ENCODE data around the gene BOC.
A peak's percentile ranks its signal among the peaks of the same experiment; 100 is the strongest.

Gene BOC

DNA sequence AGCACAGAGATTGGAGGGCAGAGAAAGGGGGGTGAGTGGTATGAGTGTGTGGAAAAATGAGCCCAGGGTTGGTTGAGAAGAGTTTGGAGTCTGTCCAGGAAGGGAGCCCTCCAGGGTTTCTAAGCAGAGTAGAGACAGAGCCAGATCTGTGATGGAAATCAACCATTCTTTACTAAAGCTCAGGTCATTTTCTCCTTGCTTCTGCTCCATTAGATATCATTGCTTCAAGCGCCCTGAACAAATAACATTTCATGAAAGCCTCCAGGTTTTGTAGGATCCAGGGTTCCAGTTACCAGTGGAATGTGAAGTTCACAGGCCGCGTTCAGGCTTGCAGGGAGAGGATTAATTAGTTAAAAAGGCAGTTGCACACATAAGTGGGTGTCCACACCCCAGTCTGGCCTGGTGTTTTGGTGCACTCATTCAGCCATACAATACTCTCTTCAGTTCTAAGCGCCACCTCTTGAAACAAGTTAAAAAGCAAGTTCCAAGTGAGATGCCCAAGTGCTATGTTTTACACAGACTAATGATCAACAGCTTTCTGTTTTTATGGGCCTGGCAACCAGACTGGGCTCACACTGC, 16.4 kb upstream of the BOC start:
- TF ChIP-seq, protein P1, sequence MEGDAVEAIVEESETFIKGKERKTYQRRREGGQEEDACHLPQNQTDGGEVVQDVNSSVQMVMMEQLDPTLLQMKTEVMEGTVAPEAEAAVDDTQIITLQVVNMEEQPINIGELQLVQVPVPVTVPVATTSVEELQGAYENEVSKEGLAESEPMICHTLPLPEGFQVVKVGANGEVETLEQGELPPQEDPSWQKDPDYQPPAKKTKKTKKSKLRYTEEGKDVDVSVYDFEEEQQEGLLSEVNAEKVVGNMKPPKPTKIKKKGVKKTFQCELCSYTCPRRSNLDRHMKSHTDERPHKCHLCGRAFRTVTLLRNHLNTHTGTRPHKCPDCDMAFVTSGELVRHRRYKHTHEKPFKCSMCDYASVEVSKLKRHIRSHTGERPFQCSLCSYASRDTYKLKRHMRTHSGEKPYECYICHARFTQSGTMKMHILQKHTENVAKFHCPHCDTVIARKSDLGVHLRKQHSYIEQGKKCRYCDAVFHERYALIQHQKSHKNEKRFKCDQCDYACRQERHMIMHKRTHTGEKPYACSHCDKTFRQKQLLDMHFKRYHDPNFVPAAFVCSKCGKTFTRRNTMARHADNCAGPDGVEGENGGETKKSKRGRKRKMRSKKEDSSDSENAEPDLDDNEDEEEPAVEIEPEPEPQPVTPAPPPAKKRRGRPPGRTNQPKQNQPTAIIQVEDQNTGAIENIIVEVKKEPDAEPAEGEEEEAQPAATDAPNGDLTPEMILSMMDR (IDR thresholded peaks at IDR 0.05; ENCODE audit: low read depth, low read length): no peak
- no peak overlapping the region for H3K4me3 ChIP-seq (ENCODE audit: low read depth, low read length)

DNA sequence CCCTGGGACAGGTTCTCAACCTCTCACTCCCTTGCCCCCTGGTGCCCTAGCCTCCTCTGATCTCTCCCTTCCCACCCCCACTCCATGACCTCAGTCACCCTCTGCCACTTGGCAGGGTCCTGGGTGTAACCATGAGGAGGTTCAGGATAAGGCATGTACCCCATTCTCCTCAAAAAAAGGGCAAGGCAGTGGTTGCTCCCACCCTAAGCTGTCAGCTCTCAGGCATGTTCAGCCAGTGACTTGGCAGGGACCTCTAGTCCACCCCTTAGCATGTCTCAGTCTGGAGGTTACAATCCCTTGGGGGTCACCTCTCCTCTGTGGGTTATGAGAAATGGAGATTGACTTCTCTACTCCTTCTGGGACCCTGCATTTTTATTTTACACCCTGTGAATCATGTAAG, 11.0 kb upstream of the BOC start:
- no peak overlapping the region for H3K4me3 ChIP-seq (ENCODE audit: low read depth, low read length)
- TF ChIP-seq, protein P1 (IDR thresholded peaks at IDR 0.05; ENCODE audit: low read depth, low read length): no peak

DNA sequence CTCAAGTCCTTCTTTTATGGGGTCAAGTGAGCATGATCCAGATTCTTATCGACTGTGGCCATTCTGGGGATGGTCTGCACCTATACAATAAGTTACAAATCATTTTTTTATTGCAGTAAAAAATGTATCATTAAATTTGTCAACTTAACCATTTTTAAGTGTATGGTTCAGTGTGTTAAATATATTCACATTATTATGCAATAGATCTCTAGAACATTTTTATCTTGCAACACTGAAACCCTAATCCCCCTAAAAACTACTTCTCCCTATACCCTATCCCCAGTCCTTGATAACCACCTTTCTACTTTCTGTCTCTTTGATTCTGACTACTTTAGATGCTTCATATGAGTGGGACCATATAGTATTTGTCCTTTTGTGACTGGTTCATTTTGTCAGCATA, 10.4 kb upstream of the BOC start:
- TF ChIP-seq, protein P1 (IDR thresholded peaks at IDR 0.05; ENCODE audit: low read depth, low read length): no peak
- H3K4me3 ChIP-seq (ENCODE audit: low read depth, low read length): no peak overlapping the region

DNA sequence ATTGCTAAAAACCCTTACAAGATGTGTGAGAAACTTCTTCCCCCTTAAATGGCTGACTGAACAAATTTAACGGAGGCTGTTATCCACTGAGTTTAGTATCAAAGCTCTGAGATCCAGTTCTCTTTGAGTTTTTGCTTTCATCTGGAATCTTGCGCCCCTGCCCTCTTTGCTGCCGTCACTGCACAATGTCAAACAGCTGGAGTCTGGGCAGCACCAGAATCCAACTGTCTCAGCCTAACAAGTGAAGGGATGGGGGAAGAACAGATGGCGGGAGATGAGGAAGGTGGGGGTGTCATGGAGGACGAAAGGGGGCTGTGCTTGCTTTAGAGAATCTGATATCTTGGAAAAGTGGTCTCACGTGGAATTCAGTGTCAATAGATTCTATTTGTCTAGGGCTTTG, 7.0 kb upstream of the BOC start:
- TF ChIP-seq, protein P1 (IDR thresholded peaks at IDR 0.05; ENCODE audit: low read depth, low read length): no peak
- no peak overlapping the region for H3K4me3 ChIP-seq (ENCODE audit: low read depth, low read length)

DNA sequence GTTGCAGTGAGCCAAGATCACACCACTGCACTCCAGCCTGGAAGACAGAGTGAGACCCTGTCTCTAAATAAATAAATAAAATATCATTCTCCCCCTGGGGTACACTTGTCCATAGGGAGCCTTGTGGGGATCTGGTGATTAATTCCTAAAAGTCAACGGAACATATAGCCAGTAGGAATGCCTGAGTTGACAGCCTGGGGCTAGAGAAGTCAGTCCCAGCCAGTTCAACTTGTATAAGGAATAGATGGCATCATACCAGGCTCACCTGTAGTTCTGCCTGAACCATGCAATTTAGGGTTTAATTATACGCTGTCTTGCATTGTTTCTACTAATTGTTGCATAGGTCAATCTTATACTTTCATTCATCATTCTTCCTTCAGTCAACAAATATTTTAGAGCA, 5.9 kb upstream of the BOC start:
- H3K4me3 ChIP-seq (ENCODE audit: low read depth, low read length): no peak overlapping the region
- TF ChIP-seq, protein P1 (IDR thresholded peaks at IDR 0.05; ENCODE audit: low read depth, low read length): no peak

DNA sequence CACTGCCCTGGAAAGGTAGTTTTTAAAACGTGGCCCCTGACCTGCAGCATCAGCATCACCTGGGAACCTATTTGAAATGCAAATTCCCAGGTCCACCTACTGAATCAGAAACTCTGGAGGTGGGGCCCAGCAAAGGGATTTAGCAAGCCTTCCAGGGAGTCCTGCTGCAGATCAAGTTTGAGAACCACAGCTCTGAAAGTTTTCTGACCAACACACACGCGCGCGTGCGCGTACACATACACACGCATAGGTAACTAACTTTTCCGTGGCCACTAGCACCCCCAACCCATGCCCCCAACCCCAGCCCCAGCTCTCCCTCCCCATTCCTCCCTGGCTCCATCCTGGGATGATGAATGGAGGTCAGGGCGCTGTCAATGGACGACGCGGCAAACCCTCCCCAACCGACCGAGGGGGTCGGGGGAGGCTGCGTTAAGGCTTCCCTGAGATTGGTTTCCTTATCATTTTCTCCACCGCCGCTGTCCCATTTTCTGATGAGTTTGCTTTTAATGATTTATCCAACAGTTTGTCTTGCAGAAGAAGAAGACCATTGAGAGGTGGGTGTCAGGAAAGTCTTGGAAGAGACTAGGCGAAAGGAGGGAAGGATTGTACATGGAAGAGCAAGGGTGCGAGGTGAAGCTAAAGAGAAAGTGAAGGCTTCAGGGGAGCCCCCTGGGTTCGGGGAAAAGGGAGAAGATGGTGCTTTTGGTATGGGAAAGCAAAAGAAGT, 590 bp upstream of the BOC start:
- H3K4me3 ChIP-seq (ENCODE audit: low read depth, low read length): peak overlapping the region; percentile 68
- TF ChIP-seq, protein P1 (IDR thresholded peaks at IDR 0.05; ENCODE audit: low read depth, low read length): no peak

DNA sequence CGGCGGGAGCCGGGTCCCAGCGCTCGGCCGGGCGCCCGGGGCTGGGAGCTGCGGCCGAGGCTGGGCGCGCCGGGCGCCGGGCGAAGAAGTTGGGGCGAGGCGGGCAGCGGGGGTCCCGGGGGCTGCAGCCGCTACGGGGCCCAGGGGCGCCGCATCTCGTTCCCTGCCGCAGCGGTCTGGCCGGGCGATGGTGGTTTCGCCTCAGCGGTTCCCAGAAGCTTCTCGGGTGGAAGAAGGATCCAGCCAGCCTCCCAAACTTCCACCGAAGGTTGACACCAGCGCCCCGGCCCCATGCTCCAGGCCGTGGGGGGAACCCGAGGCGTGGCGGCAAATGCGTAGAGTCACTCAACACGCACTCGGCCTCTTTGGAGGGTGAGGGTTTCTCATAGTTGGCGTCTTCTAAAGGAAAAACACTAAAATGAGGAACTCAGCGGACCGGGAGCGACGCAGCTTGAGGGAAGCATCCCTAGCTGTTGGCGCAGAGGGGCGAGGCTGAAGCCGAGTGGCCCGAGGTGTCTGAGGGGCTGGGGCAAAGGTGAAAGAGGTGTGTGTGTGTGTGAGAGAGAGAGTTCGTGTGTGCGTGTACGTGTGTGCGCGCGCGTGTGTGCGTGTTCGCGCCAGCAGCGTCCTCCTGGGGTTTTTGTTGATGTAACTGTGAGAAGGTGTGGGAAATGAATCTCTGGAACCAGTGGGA, 940 bp downstream of the BOC start:
- H3K4me3 ChIP-seq (ENCODE audit: low read depth, low read length): peak overlapping the region; percentile 68
- TF ChIP-seq, protein P1 (IDR thresholded peaks at IDR 0.05; ENCODE audit: low read depth, low read length): no peak

All from WI38 (cell line).